NCI-H1417 (cell line): ENCODE data around the gene CCDC86.

Experiments
- DNase-seq, 3 experiments: peaks; one replicate each; lab custom pipeline; 2025; lab: John Stamatoyannopoulos, UW

CCDC86 gene

GRCh38 chr11:60868682-60869450 lies 27.0 kb downstream of the CCDC86 start:
- no peak for DNase-seq

- DNase-seq = no peak
These were observed 27.5 kb downstream of the CCDC86 start for GRCh38 chr11:60869451-60869825.

GRCh38 chr11:60870276-60870675 lies 28.4 kb downstream of the CCDC86 start:
- DNase-seq = peak in 2 of 3 experiments; percentile 72 to 88

DNA sequence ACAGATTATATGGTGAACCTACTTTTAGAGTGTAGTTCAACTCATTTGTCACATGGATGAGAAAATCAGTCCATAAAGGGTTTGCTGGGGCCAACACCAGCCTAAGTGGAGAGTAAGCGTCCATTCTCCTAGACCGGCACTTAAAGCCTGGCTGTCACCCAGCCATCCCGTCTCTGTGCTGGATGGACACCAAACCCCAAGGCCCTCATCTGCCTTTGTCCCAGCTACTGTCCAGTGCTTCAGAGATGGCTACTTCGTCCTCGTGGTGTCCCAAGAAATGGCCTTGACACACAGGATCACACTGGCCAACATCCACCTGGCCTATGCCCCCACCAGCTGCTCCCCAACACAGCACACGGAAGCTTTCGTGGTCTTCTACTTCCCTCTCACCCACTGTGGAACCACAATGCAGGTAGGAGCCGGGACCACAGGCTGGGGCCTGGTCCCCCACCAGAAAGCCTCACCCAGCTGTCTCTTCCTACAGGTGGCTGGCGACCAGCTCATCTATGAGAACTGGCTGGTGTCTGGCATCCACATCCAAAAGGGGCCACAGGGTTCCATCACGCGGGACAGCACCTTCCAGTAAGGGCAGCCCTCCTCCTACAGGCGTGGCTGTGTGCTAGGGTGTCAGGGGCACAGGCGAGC lies 28.9 kb downstream of the CCDC86 start:
- DNase-seq = no peak

GRCh38 chr11:60871378-60872061 lies 29.6 kb downstream of the CCDC86 start:
- DNase-seq = no peak

DNA sequence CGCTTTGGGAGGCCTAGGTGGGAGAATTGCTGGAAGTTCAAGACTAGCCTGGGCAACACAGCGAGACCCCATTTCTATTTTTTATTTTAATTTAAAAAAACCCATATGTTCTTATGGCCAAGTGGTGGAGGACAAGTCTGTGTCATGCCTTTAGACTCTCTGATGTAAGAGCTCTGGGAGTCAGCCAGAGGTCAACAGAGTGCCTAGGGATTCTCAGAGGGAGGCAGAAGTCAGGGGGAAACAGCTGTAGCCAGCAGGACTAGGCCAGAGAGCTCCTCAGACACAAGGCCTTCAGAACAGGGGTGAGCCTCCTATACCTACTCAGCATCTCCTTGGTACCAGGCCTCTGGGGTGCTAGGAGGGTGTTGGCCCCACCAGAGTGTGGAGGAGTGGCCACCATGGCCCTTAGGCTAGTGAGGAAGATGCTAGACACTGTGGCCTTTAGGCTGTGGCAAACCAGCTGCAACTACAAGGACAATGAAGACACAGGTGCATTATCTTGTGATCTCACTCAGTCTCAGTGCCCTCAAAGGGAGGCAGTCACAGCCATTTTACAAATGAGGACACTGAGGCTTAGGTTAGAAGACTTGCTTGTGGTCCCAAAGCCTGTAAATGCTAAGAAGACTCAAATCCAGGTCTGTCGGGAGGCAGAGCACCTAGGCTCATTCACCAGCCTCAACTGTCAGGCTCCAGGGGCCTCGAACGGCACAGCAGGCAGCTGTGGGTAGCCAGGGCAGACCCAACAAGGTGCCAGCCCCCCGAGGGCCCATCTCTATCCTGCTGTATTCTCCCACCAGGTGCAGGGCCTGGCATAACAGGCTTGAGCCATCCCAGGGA lies 30.4 kb downstream of the CCDC86 start:
- no peak for DNase-seq

DNA sequence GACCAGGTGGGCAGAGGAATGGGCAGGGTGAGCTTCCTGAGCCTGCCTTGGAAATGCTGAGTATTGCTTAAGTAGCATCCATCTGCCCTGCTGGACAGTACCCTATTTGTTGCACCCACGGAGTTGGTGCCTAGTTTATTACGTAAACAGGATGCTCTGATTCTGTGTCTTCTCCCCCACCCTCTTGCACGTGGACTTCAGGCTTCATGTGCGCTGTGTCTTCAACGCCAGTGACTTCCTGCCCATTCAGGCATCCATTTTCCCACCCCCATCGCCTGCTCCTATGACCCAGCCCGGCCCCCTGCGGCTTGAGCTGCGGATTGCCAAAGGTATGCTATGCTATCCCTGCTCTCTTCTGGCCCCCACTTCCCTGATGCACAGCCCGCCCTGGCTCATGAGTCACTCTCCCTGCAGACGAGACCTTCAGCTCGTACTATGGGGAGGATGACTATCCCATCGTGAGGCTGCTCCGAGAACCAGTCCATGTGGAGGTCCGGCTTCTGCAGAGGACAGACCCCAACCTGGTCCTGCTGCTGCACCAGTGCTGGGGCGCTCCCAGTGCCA lies 31.1 kb downstream of the CCDC86 start:
- DNase-seq = no peak

- DNase-seq = no peak
These were observed 31.6 kb downstream of the CCDC86 start for GRCh38 chr11:60873533-60873932.

DNA sequence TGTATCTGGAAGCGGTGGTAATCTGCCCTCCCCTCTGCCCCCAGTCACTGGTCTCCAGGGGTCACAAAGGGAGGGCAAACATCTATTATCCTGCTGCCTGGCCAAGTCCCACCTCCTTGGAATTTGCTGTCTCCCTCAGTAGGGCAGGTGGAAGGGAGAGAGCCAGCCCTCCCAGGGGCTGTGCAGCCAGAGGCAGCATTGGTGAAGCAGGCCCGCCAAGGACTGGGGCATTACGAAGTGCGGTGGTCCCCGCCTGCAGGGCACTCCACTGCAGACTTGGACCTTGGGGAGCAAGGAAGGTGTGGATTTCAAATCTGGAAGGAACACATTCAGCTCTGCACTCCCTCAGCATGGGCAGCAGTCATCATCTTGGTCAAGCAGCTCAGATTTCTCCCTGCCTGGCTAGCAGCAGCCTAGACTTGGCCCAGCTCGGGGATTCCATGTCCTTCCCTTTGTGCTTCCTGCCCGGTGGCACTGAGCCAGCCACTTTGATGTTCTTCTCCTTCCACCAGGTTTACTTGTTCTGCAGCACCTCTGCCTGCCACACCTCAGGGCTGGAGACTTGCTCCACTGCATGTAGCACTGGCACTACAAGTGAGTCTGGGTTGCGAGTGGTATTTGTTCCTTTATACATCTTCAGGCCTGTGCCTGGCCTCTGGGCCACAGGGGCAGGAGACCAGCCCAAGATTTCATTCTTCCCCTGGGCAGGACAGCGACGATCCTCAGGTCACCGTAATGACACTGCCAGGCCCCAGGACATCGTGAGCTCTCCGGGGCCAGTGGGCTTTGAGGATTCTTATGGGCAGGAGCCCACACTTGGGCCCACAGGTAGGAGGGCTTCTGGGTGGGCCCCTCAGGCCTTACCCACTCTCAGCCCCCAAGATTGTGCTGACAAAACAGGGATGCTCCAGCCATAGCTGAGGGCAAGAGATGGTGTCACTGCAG lies 32.8 kb downstream of the CCDC86 start:
- no peak for DNase-seq

- no peak for DNase-seq
These were observed 33.7 kb downstream of the CCDC86 start for GRCh38 chr11:60875366-60876167.

DNA sequence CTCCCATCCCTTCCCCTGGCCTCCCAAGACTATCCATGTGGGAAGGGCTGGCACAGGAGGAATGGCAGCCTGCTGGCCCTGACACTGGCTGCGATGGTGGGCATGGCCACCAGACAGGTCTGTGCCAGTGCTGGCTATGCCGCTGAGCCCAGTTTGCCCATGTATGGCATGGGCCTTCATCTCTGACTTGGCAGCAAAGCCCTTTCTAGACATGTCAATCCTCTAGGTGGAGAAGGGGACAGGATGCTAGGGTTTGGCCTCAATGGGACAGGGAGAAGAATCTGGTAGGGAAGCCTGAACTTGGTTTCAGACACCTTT lies 34.2 kb downstream of the CCDC86 start:
- DNase-seq = no peak

DNA sequence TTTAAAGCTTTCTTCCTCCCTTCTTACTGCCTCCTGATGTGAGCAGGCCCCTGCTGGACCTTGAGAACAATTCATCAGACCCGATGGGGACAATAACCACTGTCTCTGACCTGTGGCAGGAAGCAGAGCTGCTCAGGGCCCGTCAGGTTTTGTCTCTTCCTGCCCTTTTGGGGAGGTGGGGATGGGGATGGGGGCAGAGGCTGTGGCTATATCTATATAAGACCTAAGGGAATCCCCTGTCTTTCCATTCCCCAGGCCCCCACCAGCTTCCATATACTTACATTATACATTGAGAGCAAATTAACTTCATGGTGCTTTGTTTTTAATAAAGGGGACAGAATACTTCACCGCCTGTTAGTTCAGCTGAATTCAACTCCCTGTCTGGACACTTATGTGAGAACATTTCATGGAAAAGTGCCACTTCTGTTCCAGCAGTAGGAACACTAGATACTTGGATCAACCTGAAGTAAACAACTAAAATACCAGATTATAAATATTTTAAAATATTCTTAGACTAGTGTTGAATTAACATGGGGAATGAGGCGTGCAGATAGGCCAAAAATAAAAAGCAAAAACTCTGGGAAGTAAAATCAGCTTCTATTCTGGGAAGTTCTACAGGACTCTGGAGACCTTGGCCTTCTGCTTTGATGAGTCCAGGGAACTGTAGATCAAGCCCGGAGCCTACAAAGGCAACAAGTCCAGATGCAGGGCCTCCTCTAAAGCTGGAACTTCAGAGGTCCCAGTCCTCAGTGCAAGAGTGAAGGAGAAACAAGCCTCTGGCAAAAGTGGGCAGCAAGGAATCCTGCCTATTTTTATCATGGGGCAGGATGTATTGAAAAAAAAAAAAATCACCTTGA lies 36.6 kb downstream of the CCDC86 start:
- DNase-seq = no peak

- no peak for DNase-seq
These were observed 37.2 kb downstream of the CCDC86 start for GRCh38 chr11:60879104-60879503.

GRCh38 chr11:60879971-60880588 lies 38.2 kb downstream of the CCDC86 start:
- DNase-seq = no peak

DNA sequence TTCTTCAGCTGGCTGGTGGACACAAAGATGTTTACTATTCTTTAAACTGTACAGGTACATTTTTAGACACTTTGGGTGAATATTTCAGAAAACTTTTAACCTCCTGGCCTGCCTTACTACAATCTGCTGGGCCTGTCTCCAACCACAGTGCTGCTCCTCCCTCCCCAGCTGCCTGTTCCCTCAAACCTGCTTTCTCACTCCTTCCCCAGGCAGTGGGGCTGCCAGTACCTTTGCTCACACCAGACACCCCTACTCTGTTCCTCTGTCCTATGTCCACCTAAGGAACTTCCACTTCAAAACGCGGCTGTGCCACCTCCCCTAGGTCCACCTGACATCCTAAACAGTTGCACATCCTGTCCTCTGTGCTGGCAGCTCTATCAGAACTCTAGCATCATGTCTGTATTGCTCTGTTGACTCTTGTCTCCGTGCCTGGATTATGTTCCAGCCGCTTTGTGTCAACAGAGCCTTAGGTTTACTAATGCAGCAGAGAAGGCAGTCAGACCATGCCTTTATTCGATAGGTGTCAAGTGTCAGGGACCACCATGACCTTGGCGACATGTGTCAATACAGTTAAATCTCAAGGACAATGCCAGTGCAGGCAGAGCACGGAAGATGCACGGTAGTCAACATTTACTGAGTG lies 38.9 kb downstream of the CCDC86 start:
- peak; percentile 14 to 77 (median 66) for DNase-seq

DNA sequence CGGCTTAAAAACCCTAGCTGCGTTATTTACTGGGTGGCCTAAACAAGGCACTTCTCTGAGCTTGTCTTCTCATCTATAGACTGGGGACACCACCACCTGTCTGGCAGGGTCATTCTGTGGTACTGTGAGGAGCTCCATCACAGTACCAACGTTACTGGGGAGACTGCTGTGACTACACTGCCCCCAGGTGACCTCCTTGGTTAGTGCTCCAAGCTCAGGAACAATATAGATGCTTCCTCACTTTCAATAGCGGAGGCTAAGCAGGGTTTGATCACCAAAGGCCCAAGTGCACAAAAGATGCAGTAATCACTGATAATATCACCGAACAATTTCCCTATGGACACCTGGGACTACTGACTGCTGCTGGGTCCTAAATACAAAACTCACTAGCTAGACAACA lies 45.6 kb downstream of the CCDC86 start:
- DNase-seq = peak; percentile 61 to 87 (median 69)

DNA sequence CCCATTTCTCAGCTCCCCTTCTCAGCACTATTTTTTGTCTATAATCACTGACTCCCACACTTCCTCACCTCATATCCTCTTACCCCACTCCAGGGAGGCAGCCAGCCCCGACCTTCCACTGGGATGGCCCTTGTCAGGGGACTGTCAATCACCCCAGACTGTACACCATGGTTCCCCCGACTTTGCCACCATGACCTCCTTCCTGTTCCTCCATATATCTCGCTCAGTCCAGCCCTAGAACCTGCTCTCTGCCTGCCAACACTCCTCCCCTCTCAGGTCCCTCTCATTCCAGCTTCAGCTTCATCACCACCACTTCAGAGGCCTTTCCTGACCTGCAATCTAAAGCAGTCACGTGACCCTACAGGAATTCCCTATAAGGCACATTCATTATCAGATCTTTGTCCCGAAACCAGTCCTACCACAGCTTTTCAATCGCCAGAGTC lies 48.0 kb downstream of the CCDC86 start:
- DNase-seq = no peak

GRCh38 chr11:60890696-60891095 lies 48.8 kb downstream of the CCDC86 start:
- DNase-seq = no peak
